NCI-H146 treated with DMSO at 0.1 percent for 48 hours (cell line): ENCODE results near the gene LIMS1.
"Not testable (repeated sequence)": the region's sequence is repeated elsewhere in the genome, so short reads cannot be mapped to it uniquely, and the experiment has no call there.

Experiments used
- DNase-seq: peaks from one replicate; lab custom pipeline; 2025; ENCODE audit not compliant: unreplicated experiment; lab: John Stamatoyannopoulos, UW

The LIMS1 gene

DNA sequence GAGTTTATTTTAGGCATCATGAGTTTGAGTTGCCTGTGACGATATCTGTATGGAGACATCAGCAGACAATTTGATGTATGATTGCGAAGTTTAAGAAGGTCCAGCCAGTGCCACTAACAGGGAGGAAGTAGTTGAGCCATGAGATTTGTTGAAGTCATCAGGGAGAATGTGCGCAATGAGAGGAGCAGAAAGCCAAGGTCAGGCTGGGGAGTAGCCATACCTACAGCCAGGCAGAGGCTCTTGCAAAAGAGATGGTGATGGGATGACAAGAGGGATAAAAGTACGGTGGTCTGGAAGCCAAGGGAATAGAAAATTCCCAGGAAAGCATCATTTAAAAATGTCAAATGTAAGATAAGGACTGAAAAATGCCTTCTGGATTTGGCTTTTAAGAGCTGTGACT, 51.2 kb downstream of the LIMS1 start:
- no peak for DNase-seq

GRCh38 chr2:108586116-108586515, 51.8 kb downstream of the LIMS1 start:
- no peak for DNase-seq

DNA sequence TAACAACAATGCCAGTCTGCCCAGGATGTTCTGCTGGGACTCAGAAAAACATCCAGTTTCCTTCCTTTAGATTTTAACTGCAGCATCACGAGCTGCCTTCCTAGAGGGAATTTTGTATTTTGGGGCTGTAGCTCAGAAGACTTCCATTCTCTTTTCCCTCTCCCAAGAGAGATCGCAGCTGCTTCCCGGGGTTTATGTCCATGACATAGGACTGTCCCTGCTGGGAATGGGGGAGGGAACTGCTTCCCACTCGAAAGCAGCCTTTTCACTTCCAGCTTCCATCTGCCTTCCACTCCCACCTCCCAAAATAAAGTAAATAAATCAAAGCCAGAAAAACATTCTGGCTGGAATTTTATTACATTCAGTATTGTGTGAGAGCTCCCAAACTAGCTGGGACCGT, 52.4 kb downstream of the LIMS1 start:
- DNase-seq, result no peak

DNA sequence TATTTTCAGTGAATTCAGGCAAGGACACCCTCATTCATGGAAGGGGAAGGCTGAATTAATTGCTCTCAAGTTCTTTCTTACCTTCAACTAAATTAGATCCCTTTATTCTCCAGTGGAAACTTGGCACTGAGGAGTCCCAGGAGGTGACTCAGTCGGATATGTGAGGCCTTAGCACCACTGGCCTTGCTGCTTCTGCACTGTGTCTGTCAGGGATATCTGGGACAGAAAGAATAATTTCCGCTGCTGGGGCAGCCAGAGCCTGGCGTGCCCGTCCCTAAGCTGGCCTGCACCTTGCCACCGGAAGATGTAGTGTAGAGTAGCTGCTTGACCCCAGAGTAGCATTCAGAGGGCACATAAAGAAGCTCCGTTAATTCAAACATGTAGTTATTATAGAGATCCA, 53.4 kb downstream of the LIMS1 start:
- DNase-seq, result no peak

DNA sequence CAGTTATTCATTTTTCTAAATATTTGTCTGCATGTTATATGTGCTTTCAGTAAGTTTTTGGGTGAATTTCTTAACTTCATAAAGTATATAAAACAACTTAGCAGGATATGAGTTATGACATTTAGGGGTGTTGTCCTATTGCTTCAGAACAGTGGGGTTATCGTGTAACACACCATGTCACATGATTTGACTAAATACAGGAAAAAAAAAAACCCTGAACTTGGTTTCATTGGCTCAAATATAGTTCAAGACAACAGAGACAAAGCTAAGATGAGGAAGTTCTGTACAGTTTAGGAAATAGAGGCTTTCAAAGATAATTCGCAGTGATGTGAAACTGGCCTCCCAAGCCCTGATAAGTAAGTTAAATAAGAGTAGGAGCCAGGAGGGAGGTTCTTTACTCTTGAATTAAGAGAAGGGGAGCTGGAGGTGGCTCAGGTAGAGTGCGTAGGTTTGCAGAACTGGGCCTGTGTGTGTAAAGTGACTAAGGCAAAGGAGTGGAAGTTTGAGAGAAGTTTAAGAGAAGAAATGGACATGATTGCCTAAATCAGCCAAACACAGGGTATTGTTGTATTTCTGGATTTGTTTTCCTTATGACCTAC, 53.9 kb downstream of the LIMS1 start:
- DNase-seq, result no peak

GRCh38 chr2:108589372-108589771, 55.1 kb downstream of the LIMS1 start:
- no peak for DNase-seq

DNA sequence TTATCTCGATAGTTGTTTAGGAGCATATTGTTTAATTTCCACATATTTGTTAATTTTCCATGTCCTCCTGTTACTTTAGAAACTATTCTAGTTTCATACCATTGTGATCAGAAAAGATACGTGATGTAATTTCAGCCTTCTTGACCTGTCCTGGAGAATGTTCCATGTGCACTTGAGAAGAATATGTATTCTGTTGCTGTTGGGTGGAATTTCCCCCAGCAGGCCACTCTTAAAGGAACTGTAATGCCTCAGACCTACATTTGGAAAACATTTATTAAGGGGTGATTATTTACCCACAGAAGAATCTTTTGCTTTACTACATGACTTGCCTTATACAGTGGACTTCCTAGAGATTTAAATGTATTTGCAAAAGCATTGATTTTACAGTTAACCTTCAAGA, 55.5 kb downstream of the LIMS1 start:
- DNase-seq, result no peak

DNA sequence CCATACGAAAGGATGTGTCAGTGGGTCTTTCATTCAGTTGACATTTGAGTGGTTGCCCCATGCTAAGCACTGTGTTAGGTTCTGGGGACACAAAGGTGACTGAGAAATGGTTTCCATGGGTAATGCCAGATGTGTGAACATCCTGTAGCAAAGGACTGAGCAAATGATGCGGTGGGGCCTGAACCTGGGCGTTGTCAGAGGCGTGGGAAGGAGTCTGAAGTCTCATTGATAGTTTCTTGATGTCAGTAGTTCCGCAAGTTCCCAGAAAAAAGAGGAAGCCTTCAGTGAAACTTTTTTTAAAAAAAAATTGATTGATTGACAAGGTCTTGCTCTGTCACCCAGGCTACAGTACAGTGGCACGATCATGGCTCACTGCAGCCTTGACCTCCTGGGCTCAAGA, 56.9 kb downstream of the LIMS1 start:
- no peak for DNase-seq

DNA sequence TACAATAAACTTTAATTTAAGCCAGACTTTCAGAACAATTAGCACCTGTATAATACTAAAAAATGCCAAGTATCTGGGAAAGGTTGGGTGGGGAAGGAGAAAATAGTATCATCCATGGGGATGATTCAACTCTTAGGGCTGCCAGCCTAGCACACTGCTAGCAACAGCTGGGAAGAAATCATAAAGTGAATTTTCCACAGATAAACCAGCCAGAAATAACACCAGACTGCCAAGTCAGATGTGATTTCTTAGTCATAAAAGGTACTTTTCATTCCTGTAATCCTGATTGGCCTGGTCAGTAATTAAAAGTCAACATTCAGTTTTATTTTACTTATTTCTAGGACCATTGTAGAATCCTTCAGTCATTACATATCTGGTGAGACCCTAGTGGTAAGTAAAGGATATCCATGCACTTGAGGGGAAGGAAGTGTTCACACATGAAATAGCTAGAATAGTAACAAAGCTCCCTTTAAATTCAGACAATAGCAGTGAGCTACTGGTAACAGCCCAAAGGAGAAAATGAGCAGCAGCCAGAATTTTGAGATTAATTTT, 59.4 kb downstream of the LIMS1 start:
- DNase-seq, result no peak

- DNase-seq, result no peak
Measured at GRCh38 chr2:108594132-108594981, 60.1 kb downstream of the LIMS1 start.

- DNase-seq, result no peak
Measured at GRCh38 chr2:108594982-108595464, 60.8 kb downstream of the LIMS1 start.

GRCh38 chr2:108595771-108596170, 61.5 kb downstream of the LIMS1 start:
- DNase-seq, result not testable (repeated sequence)

DNA sequence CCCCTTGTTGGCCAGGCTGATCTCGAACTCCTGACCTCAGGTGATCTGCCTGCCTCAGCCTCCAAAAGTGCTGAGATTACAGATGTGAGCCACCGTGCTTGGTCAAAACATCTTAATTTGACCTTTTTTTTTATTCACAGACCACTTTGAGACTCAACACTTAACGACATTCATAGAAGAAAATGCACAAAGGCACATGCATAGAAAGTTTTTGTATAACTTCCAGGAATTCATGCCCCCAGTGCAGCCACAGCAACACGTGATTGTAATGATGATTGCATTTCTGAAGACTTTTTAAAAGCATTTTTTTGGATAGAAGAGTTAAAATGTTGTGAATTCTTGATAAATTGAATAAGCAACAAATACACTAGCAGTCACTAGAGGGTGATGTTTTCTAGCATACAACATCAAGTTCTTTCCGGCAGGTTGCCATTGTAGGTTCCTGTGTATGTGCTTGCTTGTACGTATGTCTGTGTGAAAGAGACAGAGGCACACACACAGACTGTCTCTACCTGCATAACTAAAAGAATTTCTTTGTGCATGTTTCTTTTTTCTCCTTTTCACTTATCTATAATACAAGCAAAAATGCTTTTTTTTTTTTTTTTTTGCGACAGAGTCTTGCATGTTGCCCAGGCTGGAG, 63.0 kb downstream of the LIMS1 start:
- not testable (repeated sequence) for DNase-seq

DNA sequence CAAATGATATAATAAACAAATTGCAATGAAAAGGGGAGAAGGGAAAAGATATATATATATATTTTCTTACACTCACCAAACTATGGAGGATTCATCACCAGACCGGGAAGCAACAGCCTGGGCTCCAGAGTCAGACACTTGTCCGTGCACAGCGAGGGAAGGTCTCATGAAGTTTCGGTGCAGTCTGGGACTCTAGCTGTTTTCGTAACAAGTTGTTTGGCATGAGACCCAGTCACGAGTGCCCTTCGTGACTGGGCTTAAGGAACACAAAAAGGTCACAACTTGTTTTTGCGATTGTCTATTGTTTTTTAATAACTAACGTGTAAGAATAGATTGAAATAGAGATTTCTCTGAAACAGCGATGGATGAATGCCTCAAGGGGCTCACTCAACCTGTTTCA, 66.9 kb downstream of the LIMS1 start:
- not testable (repeated sequence) for DNase-seq

DNA sequence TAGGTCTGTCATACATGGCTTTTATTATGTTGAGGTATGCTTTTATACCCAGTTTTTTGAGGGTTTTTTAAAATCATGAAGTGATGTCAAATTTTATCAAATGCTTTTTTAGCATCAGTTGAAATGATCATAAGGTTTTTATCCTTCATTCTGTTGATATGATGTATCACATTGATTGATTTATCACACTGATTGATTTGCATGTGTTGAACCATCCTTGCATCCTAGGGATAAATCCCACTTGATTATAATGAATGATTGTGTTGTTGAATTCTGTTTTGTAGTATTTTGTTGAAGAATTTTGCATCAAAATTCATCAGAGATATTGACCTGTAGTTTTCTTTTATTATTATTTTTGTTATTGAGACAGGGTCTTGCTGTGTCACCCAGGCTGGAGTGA, 68.2 kb downstream of the LIMS1 start:
- no peak for DNase-seq

- no peak for DNase-seq
Measured at GRCh38 chr2:108604196-108604595, 69.9 kb downstream of the LIMS1 start.

- DNase-seq, result no peak
Measured at GRCh38 chr2:108605947-108606346, 71.7 kb downstream of the LIMS1 start.

DNA sequence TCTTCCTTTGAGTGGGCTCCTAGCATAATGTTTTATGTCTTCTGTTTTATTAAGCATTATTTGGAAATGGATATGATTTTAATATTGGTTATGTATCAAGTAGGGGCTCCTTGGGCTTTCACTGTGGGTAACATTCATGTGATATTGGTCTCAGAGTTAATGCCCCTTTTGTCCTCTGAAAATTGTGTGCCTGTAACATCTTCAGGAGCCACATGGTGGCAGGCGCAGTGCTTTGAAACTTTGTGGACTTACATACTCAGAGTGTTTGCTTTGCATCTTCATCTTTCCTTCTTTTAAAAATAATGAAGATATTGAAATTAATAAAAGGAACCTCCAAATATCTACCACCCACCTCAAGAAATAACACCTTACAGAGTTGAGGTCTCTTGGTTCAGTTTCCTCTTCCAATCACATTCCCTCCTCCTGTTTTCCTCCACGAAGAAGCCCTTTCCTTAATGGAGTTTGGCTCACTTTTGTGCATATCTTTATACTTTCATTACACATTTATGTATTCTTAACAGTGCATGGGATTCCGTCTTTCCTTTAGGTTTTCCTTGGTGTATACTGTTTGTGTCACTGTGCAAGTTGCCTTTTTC, 73.5 kb downstream of the LIMS1 start:
- peak; percentile 57 for DNase-seq

- DNase-seq, result no peak
Measured at GRCh38 chr2:108611021-108611420, 76.8 kb downstream of the LIMS1 start.

DNA sequence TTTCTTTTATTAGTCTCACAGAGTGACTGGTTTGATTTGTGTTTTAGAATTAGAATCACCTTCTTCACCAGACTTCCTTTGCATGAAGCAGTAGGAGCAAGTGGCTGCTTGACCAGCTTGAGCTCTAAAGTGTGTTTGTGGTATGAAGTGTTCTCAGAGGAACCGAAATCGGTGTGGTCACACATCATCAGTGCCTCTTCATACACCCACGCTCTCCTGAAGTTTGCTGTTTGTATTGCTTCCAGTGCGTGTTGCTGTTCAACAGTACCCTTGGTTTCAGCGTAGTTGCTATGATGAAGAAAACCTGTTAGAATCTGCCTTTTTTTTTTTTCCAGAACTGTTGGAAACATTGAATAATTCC, 77.9 kb downstream of the LIMS1 start:
- DNase-seq, result no peak

DNA sequence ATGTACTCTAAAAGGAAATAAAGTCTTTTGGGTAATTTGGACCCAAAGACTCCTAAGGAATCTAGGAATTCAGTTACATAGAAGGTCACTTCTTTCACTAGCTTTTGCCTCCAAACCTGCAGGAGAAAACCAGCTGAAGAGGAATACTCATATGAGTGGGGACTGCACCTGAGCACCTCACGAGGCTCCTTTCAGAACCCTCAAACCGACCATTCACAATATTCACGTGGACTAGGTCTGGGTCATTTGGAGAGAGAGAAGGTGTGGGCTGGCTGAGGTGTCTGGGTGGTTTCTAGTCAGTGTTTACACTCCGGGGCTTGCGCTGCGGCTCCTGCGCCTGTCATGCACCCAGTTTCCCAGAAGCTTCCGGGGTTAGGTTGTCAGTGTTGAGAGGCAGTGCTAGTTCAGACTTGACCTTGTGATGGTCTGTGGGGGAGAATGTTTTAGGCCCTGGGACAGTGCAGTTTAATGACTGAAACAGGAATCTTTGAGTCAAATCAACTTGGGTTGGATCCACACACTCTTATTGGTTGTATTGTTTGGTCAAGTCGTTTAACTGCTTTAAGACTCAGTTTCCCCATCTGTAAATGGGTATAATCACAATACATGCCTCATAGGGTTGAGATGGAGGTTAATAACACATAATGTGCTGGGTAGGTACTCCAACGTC, 78.4 kb downstream of the LIMS1 start:
- DNase-seq, result no peak
